IPS-NIHi11 (cell line): ENCODE results near the gene CRHR1.

Experiments used
- DNase-seq: peaks from one replicate; pipeline ENCODE4 v3.0.0; 2012; ENCODE audit warnings: mixed read lengths, low spot score

CRHR1 gene

GRCh38 chr17:45790296-45790922 is 6.3 kb downstream of the CRHR1 start:
- no peak for DNase-seq

- no peak for DNase-seq
Observed at GRCh38 chr17:45791041-45791582, 7.0 kb downstream of the CRHR1 start.

- DNase-seq = peak; percentile 59
Observed at GRCh38 chr17:45791935-45792334, 7.8 kb downstream of the CRHR1 start.

GRCh38 chr17:45792437-45792836 is 8.3 kb downstream of the CRHR1 start:
- no peak for DNase-seq

- DNase-seq = no peak
Observed at GRCh38 chr17:45792995-45793755, 9.1 kb downstream of the CRHR1 start.

- no peak for DNase-seq
Observed at GRCh38 chr17:45793999-45794540, 9.9 kb downstream of the CRHR1 start.

- DNase-seq = peak; percentile 77
Observed at GRCh38 chr17:45794840-45795239, 10.7 kb downstream of the CRHR1 start.

- no peak for DNase-seq
Observed at GRCh38 chr17:45800816-45801215, 16.7 kb downstream of the CRHR1 start.

- DNase-seq = no peak
Observed at GRCh38 chr17:45801421-45801820, 17.3 kb downstream of the CRHR1 start.

- no peak for DNase-seq
Observed at GRCh38 chr17:45808845-45809244, 24.7 kb downstream of the CRHR1 start.

- no peak for DNase-seq
Observed at GRCh38 chr17:45809499-45809898, 25.4 kb downstream of the CRHR1 start.

GRCh38 chr17:45812102-45812501 is 28.0 kb downstream of the CRHR1 start:
- DNase-seq = peak; percentile 59

GRCh38 chr17:45813048-45813725 is 29.1 kb downstream of the CRHR1 start:
- DNase-seq = peak; percentile 90

GRCh38 chr17:45814622-45815606 is 30.8 kb downstream of the CRHR1 start:
- DNase-seq = no peak

- no peak for DNase-seq
Observed at GRCh38 chr17:45815752-45816151, 31.6 kb downstream of the CRHR1 start.

- no peak for DNase-seq
Observed at GRCh38 chr17:45818041-45818440, 33.9 kb downstream of the CRHR1 start.

GRCh38 chr17:45818699-45819098 is 34.6 kb downstream of the CRHR1 start:
- DNase-seq = no peak

- DNase-seq = no peak
Observed at GRCh38 chr17:45819632-45820031, 35.5 kb downstream of the CRHR1 start.

- DNase-seq = no peak
Observed at GRCh38 chr17:45820052-45820780, 36.1 kb downstream of the CRHR1 start.

GRCh38 chr17:45821147-45821546 is 37.0 kb downstream of the CRHR1 start:
- no peak for DNase-seq

- no peak for DNase-seq
Observed at GRCh38 chr17:45823598-45823997, 39.5 kb downstream of the CRHR1 start.
